HG02840 (cell line): ENCODE data around the gene HPN.
"Not testable (repeated sequence)": the region's sequence is repeated elsewhere in the genome, so short reads cannot be mapped to it uniquely, and the experiment has no call there.

Experiments used
- ATAC-seq: cut with Tn5 transposase; IDR thresholded peaks from one replicate; pipeline ENCODE4 v1.9.1; 2021; ENCODE audit warnings: mild to moderate bottlenecking, moderate library complexity, moderate number of reproducible peaks; ENCODE audit not compliant: unreplicated experiment, low FRiP score

HPN gene

GRCh38 chr19:35026418-35026817 is 15.1 kb upstream of the HPN start:
- ATAC-seq = no peak

DNA sequence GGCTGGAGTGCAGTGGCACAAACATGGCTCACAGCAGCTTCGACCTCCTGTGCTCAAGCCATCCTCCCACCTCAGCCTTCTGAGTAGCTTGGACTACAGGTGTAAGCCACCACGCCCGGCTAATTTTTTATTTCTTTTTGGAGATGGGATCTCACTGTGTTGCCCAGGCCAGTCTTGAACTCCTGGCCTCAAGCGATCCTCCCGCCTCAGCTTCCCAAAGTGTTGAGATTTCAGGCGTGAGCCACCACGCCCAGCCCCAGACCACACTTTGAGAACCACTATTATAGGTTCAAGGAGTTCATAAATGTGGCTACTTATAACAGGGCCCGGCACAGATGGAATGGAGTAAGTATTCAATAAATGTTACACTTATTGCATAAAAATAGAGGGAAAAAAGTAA is 14.5 kb upstream of the HPN start:
- no peak for ATAC-seq

DNA sequence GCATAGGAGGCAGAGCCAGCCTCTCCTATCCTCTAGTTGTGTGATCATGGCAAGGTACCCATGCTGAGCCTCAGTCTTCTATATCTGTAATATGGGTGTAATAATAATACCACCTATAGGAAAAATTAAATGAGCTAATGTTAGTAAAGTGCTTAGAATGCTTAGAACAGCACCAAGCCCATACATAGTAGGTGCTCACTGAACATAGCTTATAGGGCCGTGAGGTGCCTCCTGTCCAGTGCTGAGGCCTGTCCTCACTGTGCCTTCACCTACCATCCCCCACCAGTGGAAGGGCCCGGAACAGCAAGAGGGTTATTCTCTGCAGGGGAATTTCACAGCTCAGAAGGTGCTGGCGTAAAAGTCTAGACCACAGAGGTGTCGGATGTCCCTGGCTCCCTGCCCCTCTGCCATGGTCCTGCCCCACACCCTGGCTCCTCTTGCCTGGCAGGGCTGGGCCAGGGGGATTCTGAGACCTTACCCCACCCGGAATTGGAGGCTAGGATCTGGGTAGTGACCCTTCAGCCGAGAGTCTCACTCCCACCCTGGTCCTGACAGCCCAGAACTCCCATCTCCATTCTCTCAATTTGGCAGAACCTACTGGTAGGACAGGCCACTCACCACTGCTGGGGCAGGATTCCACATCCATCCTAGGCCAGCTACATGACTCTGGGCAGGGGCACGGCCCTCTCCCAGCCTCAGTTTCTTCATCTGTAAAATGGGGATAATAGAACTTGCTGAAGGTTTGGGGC is 13.5 kb upstream of the HPN start:
- ATAC-seq = no peak

DNA sequence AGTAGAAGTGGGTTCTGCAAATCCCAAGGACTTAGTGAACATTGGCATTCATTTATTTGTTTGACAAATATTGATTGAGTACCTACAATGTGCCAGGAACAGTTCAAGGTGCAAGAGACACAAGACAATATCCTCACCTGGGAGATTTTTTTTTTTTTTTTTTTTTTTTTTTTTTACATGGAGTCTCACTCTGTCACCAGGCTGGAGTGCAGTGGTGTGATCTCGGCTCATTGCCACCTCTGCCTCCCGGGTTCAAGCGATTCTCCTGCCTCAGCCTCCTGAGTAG is 13.0 kb upstream of the HPN start:
- not testable (repeated sequence) for ATAC-seq

DNA sequence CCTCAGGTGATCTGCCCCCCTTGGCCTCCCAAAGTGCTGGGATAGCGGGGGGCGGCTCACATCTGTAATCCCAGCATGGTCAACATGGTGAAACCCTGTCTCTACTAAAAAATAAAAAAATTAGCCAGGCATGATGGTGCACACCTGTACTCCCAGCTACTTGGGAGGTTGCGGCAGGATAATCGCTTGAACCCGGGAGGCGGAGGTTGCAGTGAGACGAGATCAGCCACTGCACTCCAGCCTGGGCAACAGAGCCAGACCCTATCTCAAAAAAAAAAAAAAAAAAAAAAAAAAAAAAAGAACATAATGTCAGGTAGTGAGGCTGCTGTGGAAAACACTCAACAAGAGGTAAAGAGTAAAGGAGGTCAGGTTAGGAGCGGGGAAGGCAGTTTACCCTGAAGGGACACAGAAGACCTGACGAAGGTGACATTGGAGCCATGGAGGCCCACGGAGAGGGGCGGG is 12.2 kb upstream of the HPN start:
- ATAC-seq = not testable (repeated sequence)

DNA sequence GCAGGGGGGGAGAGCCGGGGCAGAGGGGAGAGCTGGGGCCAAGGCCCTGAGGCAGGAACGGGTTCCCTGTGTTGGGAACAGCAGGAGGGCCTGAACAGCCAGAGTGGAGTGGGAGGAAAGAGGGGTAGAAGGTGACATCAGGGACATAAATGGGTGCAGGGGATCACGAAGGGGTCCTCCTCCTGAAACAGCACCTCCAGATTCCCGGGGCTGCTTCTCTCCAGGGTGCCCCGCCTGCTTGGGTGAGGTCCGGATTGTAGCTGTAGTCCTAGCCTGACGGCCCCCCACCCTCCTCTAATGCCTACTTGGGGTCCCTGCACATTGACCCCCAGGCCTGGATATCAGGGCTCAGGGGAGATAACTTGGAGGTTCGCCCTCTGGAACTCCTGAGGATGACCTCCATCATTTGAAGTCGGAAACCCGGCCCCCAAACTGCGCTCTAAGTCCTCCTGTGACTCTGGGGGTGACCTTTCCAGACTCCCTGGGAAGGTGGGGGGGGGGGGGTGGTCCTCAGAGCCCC is 11.7 kb upstream of the HPN start:
- ATAC-seq = no peak

- ATAC-seq = no peak
Observed at GRCh38 chr19:35030257-35031071, 11.1 kb upstream of the HPN start, which contains the start of gene SCN1B. Gene SCN1B, plus strand, starts transcription at chr19:35030470. Its CDS starts 351 bp downstream, at chr19:35030821.

- ATAC-seq = no peak
Observed at GRCh38 chr19:35031072-35031881, 10.2 kb upstream of the HPN start.

DNA sequence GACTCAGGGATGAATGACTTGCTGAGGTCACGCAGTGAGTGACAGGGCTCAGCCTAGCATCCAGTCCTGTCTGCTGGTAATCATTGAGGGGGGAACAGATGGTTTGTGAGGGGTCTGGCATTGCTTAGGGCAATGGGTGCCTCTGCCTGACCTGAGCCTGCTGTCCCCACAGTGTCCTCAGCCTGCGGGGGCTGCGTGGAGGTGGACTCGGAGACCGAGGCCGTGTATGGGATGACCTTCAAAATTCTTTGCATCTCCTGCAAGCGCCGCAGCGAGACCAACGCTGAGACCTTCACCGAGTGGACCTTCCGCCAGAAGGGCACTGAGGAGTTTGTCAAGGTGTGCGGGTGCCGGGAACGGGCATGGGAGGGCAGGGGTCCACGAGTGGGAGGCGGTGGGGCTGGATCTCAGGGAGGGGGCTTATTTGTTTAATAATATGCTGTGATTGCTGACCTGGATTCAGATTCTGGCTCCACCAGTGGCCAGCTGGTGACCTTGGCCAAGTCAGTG is 9.1 kb upstream of the HPN start:
- ATAC-seq = no peak

DNA sequence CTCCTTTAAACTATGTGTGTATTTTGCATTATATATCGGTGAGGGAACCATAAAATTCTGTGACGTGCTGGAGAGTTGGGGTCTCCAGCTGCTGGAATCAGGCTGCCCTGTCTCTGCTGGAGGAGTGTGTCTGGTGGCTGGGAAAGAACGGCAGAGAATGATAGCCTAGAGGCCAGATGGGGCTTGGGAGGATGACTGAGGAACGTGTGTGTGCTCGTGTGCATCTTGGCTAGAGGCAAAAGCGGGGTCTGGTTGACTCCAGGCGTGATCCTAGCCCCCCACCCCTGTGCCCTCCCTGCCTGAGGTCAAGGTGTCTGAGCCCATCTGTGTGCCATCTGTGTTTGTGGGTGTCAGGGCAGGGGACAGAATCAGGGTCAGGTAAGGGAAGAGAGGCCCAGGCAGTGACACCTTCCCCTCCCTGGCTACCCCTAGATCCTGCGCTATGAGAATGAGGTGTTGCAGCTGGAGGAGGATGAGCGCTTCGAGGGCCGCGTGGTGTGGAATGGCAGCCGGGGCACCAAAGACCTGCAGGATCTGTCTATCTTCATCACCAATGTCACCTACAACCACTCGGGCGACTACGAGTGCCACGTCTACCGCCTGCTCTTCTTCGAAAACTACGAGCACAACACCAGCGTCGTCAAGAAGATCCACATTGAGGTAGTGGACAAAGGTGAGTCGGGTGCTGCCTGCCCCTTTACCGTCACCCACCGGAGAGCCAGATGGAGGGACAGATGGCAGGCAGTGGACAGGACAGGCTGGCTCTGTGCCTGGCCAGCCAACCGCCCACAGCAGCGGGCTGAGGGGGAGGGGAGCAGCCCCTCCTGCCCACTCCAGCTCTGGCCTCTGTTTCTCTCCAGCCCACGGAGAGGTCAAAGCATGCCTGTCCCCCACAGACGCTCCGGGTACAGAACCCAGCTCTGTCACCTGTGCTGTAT is 8.2 kb upstream of the HPN start:
- no peak for ATAC-seq

GRCh38 chr19:35034005-35034502 is 7.5 kb upstream of the HPN start:
- no peak for ATAC-seq

DNA sequence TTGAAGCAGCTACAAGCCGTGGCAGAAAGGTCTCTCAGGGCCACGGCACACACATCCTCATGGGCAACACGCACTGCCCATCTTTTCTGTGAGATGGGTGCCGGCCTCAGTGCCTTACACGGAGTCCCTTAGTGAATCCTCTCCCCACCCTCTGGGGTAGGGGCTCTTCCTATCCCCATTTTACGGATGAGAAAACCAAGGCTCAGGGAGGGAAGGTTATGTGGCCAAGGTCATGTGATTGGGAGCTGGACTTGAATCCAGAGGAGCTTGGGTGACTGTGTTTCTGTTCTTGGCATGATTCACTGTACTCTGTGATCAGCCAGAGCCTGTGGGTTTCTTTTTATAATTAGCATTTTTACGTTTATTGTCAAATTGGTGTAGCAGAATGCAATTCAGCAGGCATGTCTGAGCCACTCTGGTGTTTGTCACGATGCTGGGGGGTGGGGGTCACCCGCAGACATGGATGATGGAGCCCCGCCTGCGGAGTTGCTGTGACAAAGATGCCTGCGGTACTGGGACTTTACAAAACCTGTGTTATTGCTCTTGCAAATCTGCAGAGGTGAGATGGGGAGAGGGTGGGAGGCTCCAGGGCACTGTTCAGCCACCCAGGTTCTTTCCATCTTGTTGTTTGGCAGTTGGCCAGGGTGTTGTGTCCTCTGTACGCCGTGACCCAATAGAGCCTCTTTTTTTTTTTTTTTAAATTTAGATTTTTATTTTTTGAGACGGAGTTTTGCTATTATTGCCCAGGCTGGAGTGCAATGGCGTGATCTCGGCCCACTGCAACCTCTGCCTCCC is 6.7 kb upstream of the HPN start:
- no peak for ATAC-seq

- ATAC-seq = no peak
Observed at GRCh38 chr19:35037716-35038622, 3.6 kb upstream of the HPN start.

GRCh38 chr19:35038623-35039512 is 2.7 kb upstream of the HPN start:
- ATAC-seq = no peak

GRCh38 chr19:35039881-35040825 is 1.4 kb upstream of the HPN start:
- no peak for ATAC-seq
